NCI-H510A treated with DMSO at 0.1 percent for 48 hours (cell line): Measurements from ENCODE around the gene DENND1A.
"Not testable (repeated sequence)": the region's sequence is repeated elsewhere in the genome, so short reads cannot be mapped to it uniquely, and the experiment has no call there.

Experiments used
- DNase-seq: peaks from one replicate; lab custom pipeline; 2025; lab: John Stamatoyannopoulos, UW

DENND1A gene

DNA sequence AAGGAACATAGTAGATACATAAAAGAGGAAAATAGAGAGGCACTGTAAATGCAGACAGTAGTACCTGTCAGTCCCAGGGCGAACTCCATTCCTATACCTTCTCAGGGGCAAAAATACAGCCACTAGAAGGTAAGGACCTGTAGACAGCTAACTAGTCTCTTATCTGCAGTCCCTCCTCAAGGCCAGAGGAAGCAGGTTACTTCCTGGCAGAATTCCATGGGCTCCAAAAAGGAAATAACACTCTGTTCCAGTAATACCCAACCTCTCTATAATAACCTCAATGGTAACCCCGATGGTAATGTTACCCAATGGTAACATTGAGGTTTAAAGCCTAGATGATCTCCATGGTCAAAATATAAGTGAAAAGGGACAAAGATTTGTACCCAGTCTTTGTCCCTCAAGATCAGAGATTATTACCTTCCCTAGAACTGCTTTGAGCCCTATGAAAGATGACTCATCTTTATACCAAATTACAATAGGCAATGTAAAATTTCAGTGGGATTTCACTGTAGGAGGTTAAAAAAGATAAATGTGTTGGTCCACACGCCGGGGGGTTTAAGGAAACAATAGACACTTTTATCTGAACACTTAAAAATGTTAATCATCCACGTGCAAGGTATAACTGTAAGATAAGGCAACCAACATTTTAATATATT is 113.0 kb downstream of the DENND1A start:
- no peak for DNase-seq

DNA sequence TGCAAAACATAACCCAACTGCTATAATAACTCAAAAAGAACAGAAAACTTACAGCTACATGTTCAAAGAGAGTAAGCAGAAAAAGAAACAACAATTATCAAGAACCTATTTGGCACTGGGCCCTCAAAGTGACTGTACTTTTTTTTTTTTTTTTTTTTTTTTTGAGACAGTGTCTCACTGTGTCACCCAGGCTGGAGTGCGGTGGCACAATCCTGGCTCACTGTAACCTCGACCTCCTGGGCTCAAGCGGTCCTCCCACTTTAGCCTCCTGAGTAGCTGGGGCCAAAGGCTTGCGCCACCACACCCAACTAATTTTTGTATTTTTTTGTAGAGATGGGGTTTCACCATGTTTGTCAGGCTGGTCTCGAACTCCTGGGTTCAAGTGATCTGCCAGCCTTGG is 114.1 kb downstream of the DENND1A start:
- not testable (repeated sequence) for DNase-seq

- DNase-seq: no peak
Observed at GRCh38 chr9:123814496-123814895, 115.4 kb downstream of the DENND1A start.

GRCh38 chr9:123812984-123813383 is 116.9 kb downstream of the DENND1A start:
- no peak for DNase-seq

- no peak for DNase-seq
Observed at GRCh38 chr9:123807251-123807650, 122.7 kb downstream of the DENND1A start.

- DNase-seq: no peak
Observed at GRCh38 chr9:123806829-123807228, 123.1 kb downstream of the DENND1A start.

DNA sequence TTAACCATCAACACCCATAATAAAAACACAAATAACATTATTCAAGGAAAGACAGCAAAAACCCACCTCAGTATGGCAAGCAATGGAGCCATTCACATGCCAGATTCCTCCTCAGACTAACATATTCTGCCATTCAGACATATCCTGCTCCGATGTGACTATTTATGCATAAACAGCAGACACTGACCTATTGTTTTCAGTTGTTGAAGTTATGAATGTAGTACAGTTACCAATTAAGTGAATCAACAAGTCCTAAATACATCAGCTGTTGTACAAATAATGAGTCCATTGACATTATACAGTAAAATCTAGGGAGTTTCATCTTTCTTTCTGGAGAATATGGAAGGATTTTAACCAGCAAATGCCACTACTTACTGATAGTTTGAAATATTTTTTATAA is 131.7 kb downstream of the DENND1A start:
- no peak for DNase-seq

GRCh38 chr9:123796618-123797484 is 133.1 kb downstream of the DENND1A start:
- no peak for DNase-seq

- no peak for DNase-seq
Observed at GRCh38 chr9:123796094-123796493, 133.8 kb downstream of the DENND1A start.

DNA sequence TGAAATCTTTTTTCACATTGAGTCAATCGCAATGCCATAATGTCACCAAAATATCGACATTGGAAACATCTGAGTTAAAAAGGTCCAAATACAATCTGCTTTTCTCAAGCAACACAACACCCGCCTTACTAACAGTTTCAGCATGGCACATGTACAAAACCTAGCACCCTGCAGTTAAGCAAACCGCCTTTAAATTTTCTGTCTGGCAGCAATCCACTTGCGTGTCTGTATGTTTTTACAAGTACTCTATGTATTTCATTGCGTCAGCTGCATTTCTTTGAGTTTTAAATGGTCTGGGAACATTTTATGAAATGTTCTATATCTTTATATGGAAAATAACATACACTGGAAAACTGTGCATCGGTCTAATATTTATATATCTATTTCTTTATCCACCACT is 134.6 kb downstream of the DENND1A start:
- DNase-seq: no peak

- no peak for DNase-seq
Observed at GRCh38 chr9:123792501-123792900, 137.4 kb downstream of the DENND1A start.

DNA sequence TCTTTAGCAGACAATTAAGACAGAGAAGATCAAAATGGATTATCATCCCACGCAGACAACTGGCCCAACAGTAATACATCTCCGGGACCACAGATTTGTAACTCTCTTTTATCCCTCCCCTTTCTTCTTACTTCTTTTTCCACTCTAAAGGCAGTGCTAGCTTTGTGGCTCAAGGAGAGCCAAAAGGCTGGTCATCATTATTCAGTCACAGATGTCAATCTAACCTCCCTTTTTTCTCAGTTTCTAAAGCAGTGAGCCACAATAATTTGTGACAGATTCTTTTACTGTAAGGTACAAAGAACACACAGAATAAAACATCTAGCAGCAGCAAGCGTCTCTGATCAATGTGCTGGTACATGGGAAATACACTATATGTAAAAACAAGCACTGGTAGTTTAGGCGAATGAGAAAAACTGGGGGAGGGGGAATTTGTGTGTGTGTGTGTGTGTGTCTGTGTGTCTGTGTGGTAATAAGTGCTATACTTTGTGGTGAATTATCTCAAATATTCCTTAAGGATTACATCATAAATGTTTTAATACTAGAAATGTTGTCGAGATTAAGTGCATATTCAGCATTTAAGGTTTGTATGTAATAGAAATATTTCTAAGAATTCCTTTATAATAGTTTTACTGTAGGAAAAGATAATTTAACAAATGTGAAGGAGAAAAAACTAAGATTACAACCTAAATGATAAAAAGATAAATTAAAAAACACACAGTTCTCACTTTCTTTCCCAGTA is 140.2 kb downstream of the DENND1A start:
- no peak for DNase-seq

- DNase-seq: no peak
Observed at GRCh38 chr9:123787416-123787815, 142.5 kb downstream of the DENND1A start.

GRCh38 chr9:123784518-123784917 is 145.4 kb downstream of the DENND1A start:
- DNase-seq: no peak

DNA sequence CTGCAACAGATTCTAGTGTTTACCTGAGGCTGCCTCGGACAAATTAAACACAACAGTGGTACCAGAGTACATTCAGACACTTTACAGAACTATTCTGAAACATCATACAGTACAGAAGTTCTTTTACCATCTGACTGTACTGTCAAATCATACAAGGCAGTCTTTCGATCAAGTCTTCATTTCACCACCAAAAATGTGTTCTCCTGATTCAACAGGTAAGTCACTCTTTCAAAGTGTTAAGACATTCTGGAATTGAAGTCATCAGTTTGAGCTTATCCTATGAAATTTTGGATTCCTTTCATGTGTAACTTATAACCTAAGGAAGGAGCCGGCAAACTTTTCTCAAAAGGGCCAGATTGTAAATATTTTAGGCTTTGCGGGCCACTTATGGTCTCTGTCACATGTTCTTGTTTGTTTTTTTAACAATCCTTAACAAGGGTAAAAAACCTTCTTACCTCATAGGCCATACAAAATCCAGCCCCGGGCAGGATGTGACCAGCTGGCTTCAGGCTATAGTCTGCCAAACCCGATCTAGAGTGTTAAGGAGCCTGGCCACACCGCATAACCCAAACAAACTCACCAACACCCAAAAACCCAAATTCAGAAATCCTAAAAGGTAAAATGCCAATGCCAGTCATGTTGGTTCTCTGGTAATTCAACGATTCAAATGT is 151.6 kb downstream of the DENND1A start:
- no peak for DNase-seq

GRCh38 chr9:123776708-123777537 is 153.0 kb downstream of the DENND1A start:
- no peak for DNase-seq

- no peak for DNase-seq
Observed at GRCh38 chr9:123775289-123776284, 154.3 kb downstream of the DENND1A start.

DNA sequence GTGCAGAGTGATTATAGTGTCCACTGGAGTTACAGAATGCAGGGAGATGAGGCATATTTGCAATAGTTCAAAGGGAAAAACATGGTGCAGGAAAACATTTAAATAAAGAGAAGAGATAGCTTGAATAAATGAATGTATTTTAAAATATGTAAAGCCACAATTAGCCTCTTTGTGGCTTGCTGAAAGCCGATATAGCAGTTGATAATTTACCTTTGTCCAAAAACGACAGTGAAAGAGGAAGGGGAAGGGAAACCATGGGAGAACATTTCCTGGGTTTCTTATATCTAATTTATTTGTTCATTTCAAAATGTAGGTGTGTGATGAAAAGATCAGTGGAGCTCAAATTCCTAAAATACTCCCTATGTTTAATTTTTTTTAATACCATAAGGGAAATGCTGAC is 156.1 kb downstream of the DENND1A start:
- DNase-seq: no peak

GRCh38 chr9:123772967-123773366 is 157.0 kb downstream of the DENND1A start:
- DNase-seq: no peak

- no peak for DNase-seq
Observed at GRCh38 chr9:123772374-123772773, 157.6 kb downstream of the DENND1A start.
